Measurements from ENCODE around the gene CYYR1.

CYYR1 gene

DNA sequence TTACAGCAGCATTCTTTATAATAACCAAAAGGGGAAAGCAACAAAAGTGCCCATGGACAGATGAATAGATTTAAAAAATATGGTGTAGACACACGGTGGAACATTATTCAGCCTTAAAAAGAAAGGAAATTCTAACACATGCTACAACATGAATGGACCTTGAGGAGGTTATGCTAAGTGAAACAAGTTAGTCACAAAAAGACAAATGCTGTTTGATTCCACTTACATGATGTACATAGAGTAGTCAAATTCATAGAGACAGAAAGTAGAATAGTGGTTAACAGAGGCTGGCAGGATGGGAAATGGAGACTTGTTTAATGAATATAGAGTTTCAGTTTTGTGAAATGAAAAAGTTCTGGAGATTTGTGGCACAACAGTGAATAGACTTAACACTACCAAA lies 151.4 kb downstream of the CYYR1 start:
- Histone ChIP-seq H4K12ac (ENCODE audit: low read depth, low read length) (no peak overlapping the region), H4K91ac (ENCODE audit: low read depth, low read length) (no peak overlapping the region), H3K27ac (ENCODE audit: low read depth, low read length) (no peak overlapping the region), H3K36me3 (ENCODE audit: control insufficient read depth in 1 of 2, insufficient read depth in 2 of 2, low read length in 2 of 2) (no peaks in the 10 kb centered on the region), H2BK120ac (ENCODE audit: insufficient read depth, low read length, poor library complexity) (no peak overlapping the region), H3K9me3 (ENCODE audit: insufficient read depth, low read depth, low read length) (no peaks in the 10 kb centered on the region), H2BK12ac (ENCODE audit: low read length) (no peak overlapping the region), H3K4me1 (ENCODE audit: control insufficient read depth in 1 of 2, insufficient read depth in 2 of 2, low read length in 2 of 2) (no peaks in the 10 kb centered on the region), H3K9ac (ENCODE audit: low read length) (no peak overlapping the region), H2AK5ac (ENCODE audit: low read length) (no peak overlapping the region), H3K23ac (ENCODE audit: low read length) (no peak overlapping the region), H3K4me2 (ENCODE audit: low read length) (no peak overlapping the region), H4K8ac (ENCODE audit: low read depth, low read length) (no peak overlapping the region), H2BK5ac (ENCODE audit: low read depth, low read length, poor library complexity) (no peak overlapping the region), H3K79me1 (ENCODE audit: low read length) (no peaks in the 10 kb centered on the region), H2AFZ (ENCODE audit: insufficient read depth, low read length, poor library complexity) (no peak overlapping the region), H3K4ac (ENCODE audit: low read depth, low read length) (no peak overlapping the region), H3K4me3 (ENCODE audit: low read depth, low read length) (no peak overlapping the region), H3K27me3 (ENCODE audit: insufficient read depth, low read length) (no peaks in the 10 kb centered on the region), H3K14ac (ENCODE audit: low read length) (no peak overlapping the region), H3K18ac (ENCODE audit: low read length) (no peak overlapping the region), H3K79me2 (ENCODE audit: control insufficient read depth, insufficient read depth, low read length, poor library complexity) (no peaks in the 10 kb centered on the region)
- DNase-seq, result no peak
- no CpG with 5 or more reads among the region's 1 CpG for WGBS (ENCODE audit: extremely low coverage, insufficient coverage, insufficient read length)
